Chondrocyte (in vitro differentiated cells): ENCODE data around the gene CDAN1. TPM values are rescaled to one million over a fixed set of nuclear protein-coding genes. Genes with fewer than 3 reads are reported as not detected.

ENCODE experiments used
- DNase-seq: peaks from one replicate; pipeline ENCODE4 v3.0.0; 2021; ENCODE audit warnings: mixed read lengths, low spot score
- H3K27ac Mint-ChIP-seq: one replicate; pipeline ENCODE4 v1.8.0; 2021; ENCODE audit warnings: mild to moderate bottlenecking, moderate library complexity, mixed read lengths; ENCODE audit not compliant: unreplicated experiment
- H3K27me3 Mint-ChIP-seq: 2 replicates; pipeline ENCODE4 v1.8.0; 2021; ENCODE audit warnings: low read depth, mixed read lengths
- H3K36me3 Mint-ChIP-seq: 2 replicates; pipeline ENCODE4 v1.8.0; 2021; ENCODE audit warnings: low read depth, mixed read lengths
- H3K4me1 Mint-ChIP-seq: 2 replicates; pipeline ENCODE4 v1.8.0; 2021; ENCODE audit warnings: low read depth, mild to moderate bottlenecking, mixed read lengths
- H3K4me3 Mint-ChIP-seq: one replicate; pipeline ENCODE4 v1.8.0; 2021; ENCODE audit warnings: mild to moderate bottlenecking, moderate library complexity, mixed read lengths; ENCODE audit not compliant: unreplicated experiment
- H3K9me3 Mint-ChIP-seq: 2 replicates; pipeline ENCODE4 v1.8.0; 2021; ENCODE audit warnings: low read depth, mixed read lengths
- total RNA-seq: library from RNA; stranded (reverse); gene quantifications from 3 replicates; pipeline ENCODE4 v1.2.1, GENCODE V29; 2021
- TF ChIP-seq, protein P1 (sequence below): fragments of 200-600 bp; sonication (generic); IDR thresholded peaks from 2 replicates; pipeline ENCODE4 v1.5.0; 2021; ENCODE audit warnings: antibody characterized with exemption, mild to moderate bottlenecking, moderate library complexity

Gene CDAN1
- total RNA-seq, 1 donor from 2014 or later: 15.7 TPM

GRCh38 chr15:42732095-42732827 lies 4.7 kb downstream of the CDAN1 start:
- Mint-ChIP-seq H3K27me3 (no peaks in the 10 kb centered on the region), H3K27ac (no peak overlapping the region)

DNA sequence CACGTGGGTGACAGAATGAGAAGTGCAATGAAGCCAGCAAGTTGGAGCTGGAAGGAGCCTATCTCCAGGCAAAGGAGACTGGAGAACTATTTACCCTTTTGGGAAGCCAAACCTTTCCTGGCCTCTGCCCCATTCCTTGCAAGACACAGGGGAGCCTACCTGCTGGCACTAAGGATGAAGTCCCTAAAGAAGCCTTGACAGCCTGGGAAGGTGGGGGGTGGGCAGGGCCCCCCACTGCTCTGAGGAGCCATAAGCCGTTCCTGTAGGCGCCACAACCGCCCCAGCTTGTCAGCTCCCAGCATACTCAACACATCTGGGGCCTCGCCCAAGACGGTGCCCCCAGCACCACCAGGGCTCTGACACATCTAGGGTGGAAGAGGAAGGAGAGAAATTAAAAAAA lies 5.5 kb downstream of the CDAN1 start:
- no peak for DNase-seq
- Mint-ChIP-seq H3K27ac (peak overlapping the region; percentile 53), H3K36me3 (peaks cover 23% of the 10 kb centered on the region), H3K4me3 (no peak overlapping the region), H3K9me3 (no peaks in the 10 kb centered on the region), H3K27me3 (no peaks in the 10 kb centered on the region), H3K4me1 (peaks cover 14% of the 10 kb centered on the region)
- TF ChIP-seq, protein P1, sequence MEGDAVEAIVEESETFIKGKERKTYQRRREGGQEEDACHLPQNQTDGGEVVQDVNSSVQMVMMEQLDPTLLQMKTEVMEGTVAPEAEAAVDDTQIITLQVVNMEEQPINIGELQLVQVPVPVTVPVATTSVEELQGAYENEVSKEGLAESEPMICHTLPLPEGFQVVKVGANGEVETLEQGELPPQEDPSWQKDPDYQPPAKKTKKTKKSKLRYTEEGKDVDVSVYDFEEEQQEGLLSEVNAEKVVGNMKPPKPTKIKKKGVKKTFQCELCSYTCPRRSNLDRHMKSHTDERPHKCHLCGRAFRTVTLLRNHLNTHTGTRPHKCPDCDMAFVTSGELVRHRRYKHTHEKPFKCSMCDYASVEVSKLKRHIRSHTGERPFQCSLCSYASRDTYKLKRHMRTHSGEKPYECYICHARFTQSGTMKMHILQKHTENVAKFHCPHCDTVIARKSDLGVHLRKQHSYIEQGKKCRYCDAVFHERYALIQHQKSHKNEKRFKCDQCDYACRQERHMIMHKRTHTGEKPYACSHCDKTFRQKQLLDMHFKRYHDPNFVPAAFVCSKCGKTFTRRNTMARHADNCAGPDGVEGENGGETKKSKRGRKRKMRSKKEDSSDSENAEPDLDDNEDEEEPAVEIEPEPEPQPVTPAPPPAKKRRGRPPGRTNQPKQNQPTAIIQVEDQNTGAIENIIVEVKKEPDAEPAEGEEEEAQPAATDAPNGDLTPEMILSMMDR: no peak

More at GRCh38 chr15:42732095-42732827, 4.7 kb downstream of the CDAN1 start:
- Mint-ChIP-seq H3K9me3 (no peaks in the 10 kb centered on the region), H3K36me3 (peaks cover 19% of the 10 kb centered on the region), H3K4me1 (peaks cover 15% of the 10 kb centered on the region), H3K4me3 (no peak overlapping the region)
- no peak for DNase-seq
- TF ChIP-seq, protein P1: no peak

DNA sequence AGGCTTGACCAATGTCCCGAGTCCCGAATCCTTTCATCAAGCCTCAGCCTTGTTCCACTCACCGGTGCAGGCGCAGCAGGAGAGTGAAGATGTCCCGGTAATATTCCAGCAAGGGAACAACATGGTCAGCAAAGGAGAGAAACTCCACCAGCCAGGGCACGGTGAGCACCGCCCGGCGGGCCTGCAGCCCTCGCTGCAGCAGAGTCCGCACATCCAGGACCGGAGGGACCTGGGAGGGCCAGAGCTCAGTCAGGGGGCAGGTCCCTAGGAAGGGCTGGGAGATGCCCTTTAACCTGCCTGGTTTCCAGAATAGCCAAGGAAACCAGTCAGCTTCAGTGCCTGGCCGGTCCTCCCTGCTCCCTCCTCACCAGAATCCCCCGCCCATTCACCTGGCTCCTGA lies 6.4 kb downstream of the CDAN1 start:
- Mint-ChIP-seq H3K4me1 (peaks cover 8% of the 10 kb centered on the region), H3K27me3 (no peaks in the 10 kb centered on the region), H3K9me3 (no peaks in the 10 kb centered on the region), H3K4me3 (no peak overlapping the region), H3K36me3 (peaks cover 23% of the 10 kb centered on the region), H3K27ac (no peak overlapping the region)
- TF ChIP-seq, protein P1: no peak
- no peak for DNase-seq

DNA sequence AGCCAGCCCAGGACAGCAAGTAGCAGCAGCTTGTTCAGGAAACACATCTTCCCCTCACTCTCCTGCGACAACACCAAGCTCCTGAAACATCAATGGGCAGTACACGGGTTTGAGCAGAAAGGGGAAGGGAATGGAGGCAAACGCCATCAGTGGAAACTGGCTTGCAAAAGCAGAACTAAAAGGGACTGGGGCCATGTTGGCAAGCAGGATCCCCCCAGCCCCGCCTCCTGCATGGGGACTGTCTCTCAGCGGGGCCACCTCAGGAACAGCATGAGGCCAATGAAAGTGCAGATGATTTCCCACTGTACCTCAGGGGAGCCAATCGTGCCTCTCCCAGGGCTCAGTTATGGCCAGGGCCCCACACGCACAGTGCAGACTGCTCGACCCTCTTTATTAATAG lies 6.8 kb downstream of the CDAN1 start:
- H3K27me3 Mint-ChIP-seq: no peaks in the 10 kb centered on the region
- peaks cover 26% of the 10 kb centered on the region for H3K36me3 Mint-ChIP-seq
- H3K27ac Mint-ChIP-seq: no peak overlapping the region
- H3K9me3 Mint-ChIP-seq: no peaks in the 10 kb centered on the region
- TF ChIP-seq, protein P1: no peak
- peaks cover 4% of the 10 kb centered on the region for H3K4me1 Mint-ChIP-seq
- H3K4me3 Mint-ChIP-seq: no peak overlapping the region
- DNase-seq: no peak

DNA sequence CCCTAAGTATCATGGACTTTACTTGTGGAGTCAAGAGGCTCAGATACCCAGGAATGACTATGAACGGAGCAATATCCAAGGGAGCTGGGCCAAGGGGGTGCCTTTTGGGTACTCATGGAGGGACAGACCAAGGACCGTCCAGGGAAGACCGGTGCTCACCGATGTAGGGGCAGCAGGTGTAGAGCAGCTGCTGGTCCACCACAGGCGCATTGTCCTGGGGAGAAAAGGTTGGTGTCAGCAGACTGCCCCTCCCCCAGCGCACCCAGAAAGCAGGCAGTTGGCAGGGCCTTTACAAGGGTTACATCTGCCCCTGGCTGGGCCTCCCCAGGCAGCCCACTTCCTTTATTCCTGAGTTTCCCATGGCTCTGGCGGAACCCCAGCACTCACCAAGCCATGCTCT lies 7.5 kb downstream of the CDAN1 start:
- Mint-ChIP-seq H3K4me1 (peaks cover 3% of the 10 kb centered on the region), H3K27me3 (no peaks in the 10 kb centered on the region), H3K36me3 (peaks cover 30% of the 10 kb centered on the region), H3K4me3 (no peak overlapping the region), H3K9me3 (no peaks in the 10 kb centered on the region), H3K27ac (no peak overlapping the region)
- no peak for DNase-seq
- TF ChIP-seq, protein P1: no peak
